Fibroblast of gingiva (primary cell): ENCODE measurements around the gene GRIFIN.

ENCODE experiments used
- DNase-seq: peaks from one replicate; pipeline ENCODE4 v3.0.0-alpha.2; 2011; ENCODE audit warnings: low read depth

GRIFIN gene

DNA sequence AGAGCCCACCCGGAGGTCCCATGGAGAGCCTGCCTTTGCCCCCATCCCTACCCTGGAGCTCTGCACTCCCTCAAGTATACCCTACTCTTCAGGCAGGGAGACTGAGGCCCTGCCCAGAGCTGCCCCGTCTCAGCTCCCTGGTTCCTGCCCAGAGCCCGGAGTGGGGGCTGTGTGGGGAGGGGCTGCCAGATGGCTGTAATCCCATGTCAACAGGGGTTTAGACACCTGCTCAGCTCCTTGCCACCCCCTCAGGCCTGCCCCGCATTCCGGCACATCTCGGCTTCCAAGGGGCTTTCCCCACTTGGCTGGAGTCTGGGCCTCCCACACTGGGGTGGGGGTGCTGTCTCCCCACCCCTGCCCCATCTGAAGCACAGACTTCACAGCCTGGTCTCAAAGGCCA lies 22.5 kb upstream of the GRIFIN start:
- no peak for DNase-seq

DNA sequence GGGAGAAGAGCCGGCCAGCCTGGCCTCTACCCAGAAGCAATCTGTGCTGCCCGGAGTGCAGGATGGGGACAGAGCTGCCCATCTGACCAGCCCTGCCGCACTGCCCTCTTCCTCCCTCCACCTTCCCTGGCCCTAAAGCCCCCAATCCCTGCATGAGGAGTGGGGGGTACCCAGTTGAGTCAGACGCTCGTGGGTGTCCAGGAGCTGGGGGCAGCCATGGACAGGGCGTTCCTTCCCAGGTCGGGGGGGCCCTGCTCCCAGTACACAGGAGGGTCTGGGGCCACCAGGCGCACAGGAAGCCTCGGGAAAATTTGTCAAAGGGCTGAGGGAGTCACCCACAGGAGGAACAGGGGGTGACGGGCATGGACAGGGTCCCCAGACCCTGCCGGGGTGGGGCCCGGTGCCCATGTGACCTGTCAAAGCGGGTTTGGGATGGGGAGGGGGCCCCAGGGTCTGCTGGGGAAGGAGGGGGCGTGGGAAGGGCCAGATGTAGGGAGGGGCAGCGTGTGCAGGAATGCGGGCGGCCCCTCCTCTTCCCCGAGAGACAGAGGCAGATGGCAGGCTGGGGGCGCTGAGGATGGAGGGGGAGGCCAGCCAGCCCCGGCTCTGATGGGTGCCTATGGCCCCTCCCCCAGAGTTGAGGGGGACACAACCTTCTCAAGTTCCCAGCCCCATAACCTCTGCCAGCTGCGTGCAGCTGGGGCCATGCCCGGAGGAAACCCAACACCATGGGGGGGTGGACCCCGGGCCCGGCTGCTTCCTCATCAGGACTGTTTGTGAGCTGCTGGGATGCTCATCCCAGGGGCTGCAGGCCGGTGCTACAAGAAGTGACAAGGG lies 21.5 kb upstream of the GRIFIN start:
- DNase-seq, result no peak

DNA sequence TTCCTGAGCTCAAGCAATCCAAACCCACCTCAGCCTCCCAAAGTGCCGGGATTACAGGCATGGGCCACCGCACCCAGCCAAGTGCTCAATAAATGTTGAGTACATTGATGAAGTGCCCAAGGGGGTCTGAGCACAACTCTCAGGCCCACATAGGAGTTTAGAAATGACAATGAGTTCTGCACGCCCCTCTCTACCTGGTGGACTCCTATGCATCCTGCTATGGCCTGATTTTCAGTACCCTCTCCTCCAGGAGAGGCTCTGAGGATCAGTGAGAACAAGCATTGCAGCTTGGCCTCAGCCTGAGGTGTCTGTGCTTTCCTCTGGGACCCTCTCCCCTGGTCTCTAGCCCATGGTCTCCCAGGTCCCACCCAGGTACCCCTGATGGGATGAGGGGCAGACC lies 20.9 kb upstream of the GRIFIN start:
- no peak for DNase-seq

DNA sequence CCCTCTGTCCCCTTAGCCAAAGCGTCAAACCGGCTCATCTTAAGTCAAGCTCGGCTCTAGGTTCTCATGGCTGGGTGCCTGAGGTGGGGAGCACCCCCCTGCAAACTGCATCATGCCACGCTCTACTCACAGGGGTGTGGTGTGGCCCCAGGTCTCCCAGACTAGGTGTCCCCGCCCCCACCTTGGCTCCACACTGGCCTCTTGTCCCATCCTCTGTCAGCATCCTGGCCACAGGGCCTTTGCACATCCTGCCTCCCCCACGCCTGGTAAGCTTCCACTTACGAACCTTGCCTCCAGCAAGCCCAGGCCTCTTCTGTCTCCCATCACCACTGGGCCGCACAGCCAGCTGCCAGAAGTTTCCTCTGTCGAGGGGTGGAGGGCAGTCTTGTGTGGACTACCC lies 20.2 kb upstream of the GRIFIN start:
- DNase-seq, result no peak

DNA sequence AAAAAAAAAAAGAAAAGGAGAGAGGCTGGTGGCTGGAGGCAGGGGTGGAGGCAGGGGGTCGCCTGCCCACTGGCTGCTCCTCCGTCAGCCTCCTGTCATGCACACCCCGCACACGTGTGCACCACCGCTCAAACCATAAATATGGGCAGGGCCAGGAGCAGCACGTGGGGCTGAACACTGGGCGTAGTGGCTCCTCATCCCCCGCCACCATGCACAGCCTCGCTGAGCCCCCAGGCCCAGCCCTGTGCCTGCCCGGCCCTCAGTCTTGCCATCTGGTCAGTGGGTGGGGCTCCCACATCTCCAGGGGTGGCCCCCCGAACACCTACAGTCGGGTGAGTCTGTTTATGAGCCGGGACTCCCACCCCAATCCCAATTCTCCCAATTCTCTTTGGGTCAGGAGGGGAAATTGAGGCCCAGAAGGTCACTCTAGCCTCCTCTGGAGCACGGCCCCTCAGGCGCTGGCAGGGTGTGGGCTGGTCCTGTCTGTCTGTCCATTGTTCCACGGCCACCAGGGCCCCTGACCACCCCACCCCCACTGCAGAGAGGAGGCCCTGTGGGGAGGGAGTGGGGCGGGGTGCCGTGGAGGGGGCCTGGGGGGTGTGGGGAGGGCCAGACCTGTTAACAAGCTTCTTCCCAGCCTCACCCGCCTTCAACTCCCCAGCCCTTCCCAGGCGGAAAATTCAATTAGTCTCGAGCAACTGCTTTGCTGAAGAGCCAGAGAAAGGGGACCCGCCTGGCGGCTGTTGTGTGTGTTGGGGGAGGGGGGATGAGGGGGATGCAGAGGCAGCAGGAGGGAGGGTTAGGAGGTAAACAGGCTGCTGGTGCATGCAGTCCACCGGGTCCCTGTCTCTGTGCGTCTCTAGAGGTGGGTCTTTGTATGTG lies 19.5 kb upstream of the GRIFIN start:
- DNase-seq, result no peak

DNA sequence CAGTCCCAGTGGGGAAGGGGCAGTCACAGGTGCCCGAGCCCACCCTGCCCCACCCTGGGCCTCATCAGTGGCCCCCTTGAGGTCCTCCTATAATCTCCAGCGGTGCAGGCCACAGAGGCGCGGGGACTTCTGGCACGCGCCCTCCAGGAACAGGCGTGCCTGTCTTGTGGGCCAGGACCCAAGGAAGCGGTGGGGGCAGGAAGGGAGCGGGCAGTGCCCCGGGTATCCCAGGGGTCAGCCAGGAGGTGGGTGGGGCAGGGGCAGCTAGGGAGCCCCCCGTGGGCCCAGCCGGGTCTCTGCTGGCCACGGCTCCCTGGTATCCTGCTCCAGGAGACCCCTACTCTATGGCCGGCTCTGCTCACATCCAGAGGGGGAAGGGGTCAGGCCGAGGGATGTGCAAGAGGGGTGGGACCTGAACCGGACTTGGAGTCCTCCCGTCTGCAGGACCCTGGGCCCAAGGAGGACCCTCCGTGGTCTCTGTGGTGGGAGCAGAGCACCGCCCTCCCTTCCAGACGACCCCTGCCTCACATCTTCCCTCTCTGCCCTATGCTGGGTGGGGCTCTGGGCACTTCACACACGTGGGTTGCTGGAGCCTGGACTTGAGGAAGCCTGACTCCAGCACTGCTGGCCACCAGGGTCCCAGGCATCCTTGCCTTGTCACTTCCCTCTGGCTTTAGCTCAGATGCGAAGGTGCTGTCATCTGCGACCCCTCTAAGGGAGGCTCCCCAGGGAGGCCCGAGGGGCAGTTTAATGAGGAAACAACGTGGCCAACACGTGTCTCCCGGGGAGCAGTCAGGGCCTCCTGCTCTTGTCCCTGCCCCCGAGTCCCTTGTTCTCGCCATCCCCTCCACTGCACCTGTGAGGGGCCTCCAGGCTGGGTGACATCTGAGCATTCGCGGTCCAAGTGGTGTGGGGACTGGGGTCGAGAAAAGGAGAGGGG lies 18.3 kb upstream of the GRIFIN start:
- no peak for DNase-seq

DNA sequence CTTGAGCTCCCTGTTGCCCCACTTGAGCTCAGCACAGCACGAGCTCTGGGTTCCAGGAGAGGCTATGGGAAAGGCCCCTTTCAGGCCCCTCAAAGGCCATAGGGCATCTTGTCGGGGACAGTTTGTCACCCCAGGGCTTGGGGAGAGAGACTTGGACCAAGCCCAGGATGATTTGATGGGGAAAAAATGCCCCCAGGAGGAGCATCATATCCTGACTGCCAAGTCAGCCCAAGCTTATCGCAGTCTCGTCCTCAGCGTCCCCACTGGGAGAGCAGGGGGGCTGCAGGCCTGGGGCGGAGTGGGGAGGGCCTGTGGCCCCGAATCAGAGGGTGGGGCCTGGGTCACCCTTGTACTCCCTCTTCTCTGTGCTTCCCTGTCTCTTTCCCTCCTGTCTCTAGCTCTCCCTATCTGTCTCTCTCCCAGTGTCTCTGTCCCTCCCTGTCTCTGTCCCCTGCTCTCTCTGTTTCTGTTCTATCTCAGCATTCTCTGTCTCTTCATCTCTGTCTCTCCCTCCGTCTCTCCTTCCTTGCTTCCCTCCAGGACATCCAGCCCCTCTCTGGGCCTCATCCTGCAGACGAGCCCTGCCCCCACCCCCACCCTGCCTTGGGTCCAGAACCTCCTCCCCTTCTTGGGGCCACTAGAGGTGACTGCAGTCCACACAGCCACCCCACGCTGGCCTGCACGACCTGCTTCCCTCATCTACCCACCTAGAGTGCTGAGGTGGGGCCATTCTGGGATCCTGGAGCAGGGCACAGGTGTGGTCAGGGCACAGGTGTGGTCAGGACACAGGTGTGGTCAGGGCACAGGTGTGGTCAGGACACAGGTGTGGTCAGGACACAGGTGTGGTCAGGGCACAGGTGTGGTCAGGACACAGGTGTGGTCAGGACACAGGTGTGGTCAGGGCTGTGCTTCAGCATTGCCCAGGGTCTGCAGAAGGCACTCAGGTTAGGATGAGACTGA lies 17.3 kb upstream of the GRIFIN start:
- no peak for DNase-seq

DNA sequence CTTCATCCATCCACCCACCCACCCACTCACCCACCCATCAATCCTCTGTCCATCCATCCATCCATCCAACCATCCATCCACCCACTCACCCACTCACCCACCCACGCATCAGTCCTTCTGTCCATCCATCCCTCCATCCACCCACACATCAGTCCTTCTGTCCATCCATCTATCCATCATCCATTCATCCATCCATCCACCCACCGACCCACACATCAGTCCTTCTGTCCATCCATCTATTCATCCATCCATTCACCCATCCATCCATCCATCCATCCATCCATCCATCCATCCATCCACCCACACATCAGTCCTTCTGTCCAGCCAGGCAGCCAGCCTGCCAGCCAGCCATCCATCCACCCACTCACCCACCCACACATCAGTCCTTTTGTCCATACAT lies 15.8 kb upstream of the GRIFIN start:
- DNase-seq, result no peak

DNA sequence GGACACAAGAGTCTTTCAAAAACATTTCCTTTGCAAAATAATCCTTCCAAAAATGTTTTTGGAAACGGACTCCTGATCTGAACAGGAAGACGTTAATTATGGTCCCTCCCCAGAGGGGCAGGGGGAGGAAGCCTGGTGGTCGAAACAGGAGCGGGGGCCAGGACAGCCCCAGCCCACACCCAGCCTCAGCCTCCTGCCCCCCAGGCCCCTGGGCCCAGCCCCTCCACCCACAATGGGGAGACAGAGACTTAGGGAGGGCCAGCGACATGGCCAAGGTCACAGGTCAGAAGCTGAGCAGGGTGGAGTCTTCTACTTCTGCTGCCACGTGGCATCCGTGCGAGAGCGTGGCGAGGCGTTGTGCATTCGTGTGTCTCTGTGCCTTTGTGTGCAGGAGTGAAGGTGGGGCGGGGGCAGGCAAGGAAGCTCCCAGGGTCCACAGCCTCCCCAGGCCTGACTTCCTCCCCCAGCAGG lies 14.0 kb upstream of the GRIFIN start:
- no peak for DNase-seq

DNA sequence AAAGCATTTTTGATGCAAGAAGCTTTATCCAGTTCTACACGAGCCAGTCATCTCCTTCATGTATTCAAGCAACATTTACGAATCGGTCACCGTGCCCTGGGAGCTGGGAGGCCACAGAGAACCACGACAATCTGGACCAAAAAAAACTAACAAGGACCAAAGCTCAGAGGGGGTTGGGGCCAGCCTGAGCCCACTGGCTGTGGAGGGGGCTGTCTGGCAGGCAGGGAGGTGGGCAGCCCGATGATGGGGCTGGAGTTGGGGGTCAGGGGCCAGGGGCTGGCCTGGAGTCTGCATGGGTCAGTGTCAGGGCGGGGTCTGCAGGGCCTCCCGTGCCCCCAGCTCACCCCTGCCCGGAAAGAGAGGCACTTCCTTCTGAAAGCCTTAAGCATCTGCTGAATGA lies 12.5 kb upstream of the GRIFIN start:
- DNase-seq, result no peak

DNA sequence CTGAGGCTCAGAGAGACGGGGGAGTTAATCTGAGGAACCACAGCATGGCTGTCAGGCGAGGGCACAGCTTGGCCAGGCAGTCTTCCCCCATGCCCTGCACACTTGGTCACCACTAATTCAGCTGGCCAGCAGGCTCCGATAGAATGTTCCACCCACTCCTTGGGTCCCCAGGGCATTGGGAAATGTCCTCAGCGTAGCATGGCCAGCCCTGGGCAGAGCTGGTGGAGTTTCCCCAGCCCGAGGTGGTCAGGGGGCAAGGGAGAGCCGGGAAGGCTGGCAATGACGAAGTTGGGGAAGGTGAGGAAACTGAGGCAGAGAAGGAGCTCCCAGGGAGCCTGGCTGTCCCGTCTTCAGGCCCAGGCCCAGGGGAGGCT lies 12.1 kb upstream of the GRIFIN start:
- peak; percentile 82 for DNase-seq

DNA sequence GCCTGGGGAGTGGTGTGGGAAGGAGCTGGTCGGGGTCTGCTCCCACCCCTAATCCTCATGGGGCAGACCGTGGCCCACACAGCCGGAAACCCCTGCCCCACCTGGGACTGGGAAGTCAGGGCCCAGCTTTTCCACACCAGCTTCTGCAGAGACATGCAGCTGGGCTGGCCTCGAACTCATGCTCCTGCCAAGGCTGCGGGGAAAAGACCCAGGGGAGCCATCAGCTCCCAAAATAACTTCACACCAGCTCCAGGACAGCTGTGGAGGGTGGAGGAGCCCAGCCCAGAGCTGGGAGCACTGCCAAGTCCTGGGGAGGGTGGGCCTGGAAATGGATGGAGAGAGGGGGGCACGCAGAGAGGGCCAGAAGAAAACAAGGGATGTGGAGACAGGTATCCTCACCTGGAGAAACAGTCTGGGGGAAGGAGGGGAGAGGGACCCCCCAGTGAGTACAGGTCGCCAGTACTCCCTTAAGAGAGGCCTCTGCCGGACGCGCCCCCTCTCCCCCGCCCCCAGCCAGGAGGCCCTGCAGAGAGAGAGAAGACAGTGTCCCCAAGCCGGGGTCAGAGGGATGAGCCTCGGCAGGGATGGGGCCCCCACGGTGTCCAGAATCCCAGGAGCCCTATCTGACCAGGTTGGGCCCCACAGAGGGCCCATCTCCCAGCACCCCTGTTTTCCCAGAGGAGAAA lies 11.5 kb upstream of the GRIFIN start:
- DNase-seq, result peak; percentile 27

DNA sequence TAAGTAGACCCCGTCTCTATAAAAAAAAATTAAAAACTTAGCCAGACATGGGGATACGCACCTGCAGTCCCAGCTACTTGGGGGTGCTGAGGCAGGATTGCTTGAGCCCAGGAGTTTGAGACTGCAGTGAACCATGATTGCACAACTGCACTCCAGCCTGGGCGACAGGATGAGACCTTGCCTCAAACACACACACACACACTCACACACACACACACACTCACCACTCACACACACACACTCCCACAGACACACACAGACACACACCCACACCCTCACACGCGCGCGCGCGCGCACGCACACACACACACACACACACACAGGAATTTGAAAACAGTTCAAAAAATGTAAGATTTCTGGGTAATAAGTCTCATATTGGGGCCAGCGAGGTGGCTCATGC lies 8.7 kb upstream of the GRIFIN start:
- no peak for DNase-seq

DNA sequence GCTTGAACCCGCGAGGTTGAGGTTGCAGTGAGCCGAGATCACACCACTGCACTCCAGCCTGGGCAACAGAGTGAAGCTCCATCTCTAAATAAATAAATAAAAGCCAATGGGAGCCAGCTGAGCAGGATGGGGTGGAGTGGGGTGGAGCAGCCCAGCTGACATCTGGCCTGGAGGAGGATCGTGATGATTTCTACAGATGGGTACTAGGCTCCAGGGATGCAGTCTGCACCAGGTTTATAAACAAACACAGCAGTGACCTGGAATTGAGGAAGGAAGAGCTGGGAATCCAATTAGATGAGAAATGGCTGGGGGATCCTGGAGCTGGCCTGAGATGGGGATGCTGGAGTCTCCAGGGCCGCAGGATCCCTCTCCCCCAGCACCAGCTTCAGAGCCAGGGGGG lies 7.3 kb upstream of the GRIFIN start:
- DNase-seq, result no peak

DNA sequence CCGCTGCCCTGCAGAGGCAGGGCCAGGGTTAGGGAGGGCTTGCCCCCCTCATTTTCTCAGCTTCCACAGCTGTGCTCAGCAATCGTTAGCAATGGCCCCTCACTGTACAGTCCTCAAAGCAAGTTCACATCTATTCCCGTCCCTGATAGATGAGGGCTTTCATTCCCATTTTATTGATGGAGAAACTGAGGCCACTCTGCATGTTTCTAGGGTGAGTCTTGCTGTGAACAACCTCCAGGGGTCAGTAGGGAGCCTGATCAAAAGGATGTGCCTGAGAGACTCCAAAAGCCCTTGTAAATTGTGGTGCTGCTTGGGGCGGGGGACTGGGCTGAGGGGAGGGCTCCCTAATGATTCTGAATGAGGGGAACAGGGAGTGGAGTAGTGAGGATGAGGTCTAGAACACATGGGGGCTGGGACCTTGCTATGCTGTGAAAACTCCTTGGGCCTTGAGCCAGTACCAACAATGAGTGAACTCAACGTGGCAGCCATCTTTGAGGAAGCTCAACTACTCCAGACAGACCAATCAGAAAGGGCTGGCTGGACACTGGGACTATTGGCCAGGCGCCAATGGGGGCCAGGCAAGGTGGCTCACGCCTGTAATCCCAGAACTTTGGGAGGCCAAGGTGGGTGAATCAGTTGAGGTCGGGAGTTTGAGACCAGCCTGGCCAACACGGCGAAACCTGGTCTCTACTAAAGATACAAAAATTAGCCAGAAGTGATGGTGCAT lies 6.7 kb upstream of the GRIFIN start:
- DNase-seq, result no peak

DNA sequence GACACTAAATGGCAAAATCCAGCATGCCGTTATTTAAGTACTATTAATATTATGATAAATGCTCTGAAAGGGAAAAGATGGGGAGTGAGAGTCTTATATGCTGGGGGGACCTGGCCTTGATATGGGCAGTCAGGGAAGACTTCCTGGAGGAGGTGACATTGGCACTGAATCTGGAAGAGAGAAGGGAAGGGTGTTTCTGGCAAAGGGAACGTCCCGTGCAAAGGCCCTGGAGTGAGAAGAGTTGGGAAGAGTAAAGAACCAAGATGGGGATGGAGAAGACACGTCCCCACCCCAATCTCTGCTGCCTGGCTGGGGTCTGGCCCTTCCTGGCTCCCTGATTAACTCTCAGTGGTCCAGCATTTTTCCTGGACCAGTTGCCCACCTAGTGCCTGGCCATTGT lies 5.0 kb upstream of the GRIFIN start:
- no peak for DNase-seq

DNA sequence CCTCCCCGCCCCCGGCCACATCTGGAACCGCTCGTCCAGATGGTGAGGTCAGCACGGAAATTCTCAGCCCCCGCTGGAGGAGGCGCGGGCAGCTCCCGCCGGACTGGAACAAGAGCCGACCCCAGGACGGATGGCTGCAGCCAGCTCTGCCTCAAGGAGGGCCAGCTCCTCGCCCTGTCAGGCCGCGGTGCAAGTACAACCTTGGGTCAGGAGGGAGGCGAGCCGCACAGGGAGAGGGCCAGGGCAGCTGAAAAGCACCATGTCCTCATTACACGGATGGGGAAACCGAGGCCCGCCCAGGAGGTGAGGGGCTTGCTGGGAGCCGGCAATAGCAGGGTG lies 3.8 kb upstream of the GRIFIN start:
- no peak for DNase-seq

DNA sequence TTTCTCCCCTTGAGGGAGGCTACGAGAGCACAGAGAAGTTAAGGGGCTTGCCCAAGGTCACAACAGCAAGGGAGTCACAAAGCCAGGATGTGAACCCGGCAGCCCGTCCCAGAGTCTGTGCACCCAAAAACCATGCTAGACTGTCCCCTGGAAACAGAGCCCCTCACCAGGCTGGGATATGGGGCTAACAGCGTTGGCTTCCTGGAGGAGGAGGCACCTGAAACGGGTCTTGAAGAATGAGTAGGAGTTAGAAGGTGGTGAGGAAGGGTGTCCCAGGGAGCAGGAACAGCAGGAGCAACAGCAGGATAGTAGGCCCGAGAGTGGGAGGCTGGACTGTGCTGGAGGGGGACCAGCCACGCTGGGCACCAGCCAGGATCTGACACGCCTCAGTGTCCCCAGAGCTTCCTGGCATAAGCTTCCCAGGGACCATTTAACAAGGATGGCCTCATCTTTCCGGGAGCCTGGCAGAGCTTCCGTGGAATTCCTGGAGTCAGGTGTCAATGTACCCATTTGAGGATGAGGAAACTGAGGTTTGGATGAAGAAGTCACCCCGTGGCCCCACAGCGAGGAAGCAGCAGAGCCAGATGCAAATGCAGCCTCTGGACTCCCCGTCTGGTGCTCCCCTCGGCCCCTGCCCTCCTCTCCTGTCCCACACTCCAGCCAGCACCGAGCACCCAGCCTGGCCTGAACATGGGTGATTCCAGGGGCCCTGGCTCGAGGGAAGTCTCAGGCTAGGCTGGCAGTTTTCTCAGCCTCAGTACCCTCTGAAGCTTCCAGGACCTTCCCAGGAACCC lies 3.3 kb upstream of the GRIFIN start:
- DNase-seq, result no peak

DNA sequence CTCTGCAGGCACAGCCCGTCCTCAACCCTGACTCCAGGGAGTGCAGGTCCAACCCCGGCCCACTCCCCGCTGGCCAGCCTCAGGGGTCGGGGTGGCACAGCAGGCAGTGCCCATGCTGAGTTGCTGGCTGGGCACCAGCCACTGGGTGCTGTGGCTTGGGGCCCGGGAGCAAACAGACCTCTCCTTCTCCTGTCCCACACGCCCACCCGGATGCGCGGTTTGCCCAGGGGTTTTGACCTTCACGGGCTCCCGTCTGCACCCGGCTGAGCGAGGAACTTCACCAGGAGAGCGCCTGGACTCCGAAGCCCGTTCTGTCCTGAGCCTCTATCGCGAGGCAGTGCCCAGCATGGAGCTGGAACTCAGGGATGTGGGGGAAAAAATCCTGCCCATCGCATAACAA lies 2.6 kb upstream of the GRIFIN start:
- DNase-seq, result no peak
